HG03521 (cell line): ENCODE measurements around the gene MEIOB.
"Not testable (repeated sequence)": the region's sequence is repeated elsewhere in the genome, so short reads cannot be mapped to it uniquely, and the experiment has no call there.

Experiments
- ATAC-seq: cut with Tn5 transposase; IDR thresholded peaks from one replicate; pipeline ENCODE4 v1.9.1; 2021; ENCODE audit warnings: mild to moderate bottlenecking, moderate library complexity; ENCODE audit not compliant: unreplicated experiment

MEIOB gene

GRCh38 chr16:1816396-1817275, 55.3 kb downstream of the MEIOB start:
- no peak for ATAC-seq

- no peak for ATAC-seq
Measured at GRCh38 chr16:1815461-1815860, 56.5 kb downstream of the MEIOB start.

GRCh38 chr16:1812732-1813163, 59.2 kb downstream of the MEIOB start:
- no peak for ATAC-seq

- no peak for ATAC-seq
Measured at GRCh38 chr16:1810536-1810935, 61.4 kb downstream of the MEIOB start.

GRCh38 chr16:1810106-1810505, 61.9 kb downstream of the MEIOB start:
- ATAC-seq, result no peak

- no peak for ATAC-seq
Measured at GRCh38 chr16:1809281-1809801, 62.6 kb downstream of the MEIOB start.

GRCh38 chr16:1808691-1809090, 63.3 kb downstream of the MEIOB start:
- ATAC-seq, result no peak

GRCh38 chr16:1807626-1808025, 64.3 kb downstream of the MEIOB start:
- no peak for ATAC-seq

GRCh38 chr16:1800701-1801100, 71.3 kb downstream of the MEIOB start:
- no peak for ATAC-seq

GRCh38 chr16:1799263-1799662, 72.7 kb downstream of the MEIOB start:
- not testable (repeated sequence) for ATAC-seq

- ATAC-seq, result no peak
Measured at GRCh38 chr16:1794908-1795666, 76.9 kb downstream of the MEIOB start.

- ATAC-seq, result no peak
Measured at GRCh38 chr16:1794221-1794871, 77.6 kb downstream of the MEIOB start.

- no peak for ATAC-seq
Measured at GRCh38 chr16:1793578-1794220, 78.3 kb downstream of the MEIOB start, which contains the start of gene IGFALS. Gene IGFALS (minus strand): TSS chr16:1793705. CDS start chr16:1793652, 53 bp downstream.

- ATAC-seq, result no peak
Measured at GRCh38 chr16:1792836-1793577, 79.0 kb downstream of the MEIOB start.

GRCh38 chr16:1791943-1792812, 79.8 kb downstream of the MEIOB start:
- ATAC-seq, result no peak

GRCh38 chr16:1791256-1791942, 80.6 kb downstream of the MEIOB start:
- no peak for ATAC-seq

- ATAC-seq, result no peak
Measured at GRCh38 chr16:1790611-1791255, 81.2 kb downstream of the MEIOB start.

GRCh38 chr16:1790261-1790610, 81.7 kb downstream of the MEIOB start:
- no peak for ATAC-seq
